ENCODE measurements around the gene ABTB2.
"Not testable (repeated sequence)": the region's sequence is repeated elsewhere in the genome, so short reads cannot be mapped to it uniquely, and the experiment has no call there.

Gene ABTB2

DNA sequence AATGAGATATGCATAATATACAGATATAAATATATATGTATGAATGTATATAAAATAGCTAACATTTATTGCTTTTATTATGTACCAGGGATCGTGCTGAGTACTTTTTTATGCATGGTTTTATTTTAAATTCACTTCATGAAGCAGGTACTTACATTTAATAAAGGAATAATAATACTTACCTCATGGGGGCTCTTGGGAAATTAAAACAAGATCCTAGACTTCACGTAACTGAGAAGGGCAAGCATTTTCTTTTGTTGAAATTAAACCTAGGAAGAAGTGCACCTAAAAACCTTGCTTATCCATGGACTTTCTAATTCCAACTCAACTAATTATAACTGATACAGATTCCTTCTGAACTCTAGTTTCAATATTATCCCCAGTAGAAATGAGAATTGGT, 40.0 kb upstream of the ABTB2 start:
- no peak for DNase-seq (ENCODE audit: low read depth in 2 of 2)
- TF ChIP-seq, protein P1, sequence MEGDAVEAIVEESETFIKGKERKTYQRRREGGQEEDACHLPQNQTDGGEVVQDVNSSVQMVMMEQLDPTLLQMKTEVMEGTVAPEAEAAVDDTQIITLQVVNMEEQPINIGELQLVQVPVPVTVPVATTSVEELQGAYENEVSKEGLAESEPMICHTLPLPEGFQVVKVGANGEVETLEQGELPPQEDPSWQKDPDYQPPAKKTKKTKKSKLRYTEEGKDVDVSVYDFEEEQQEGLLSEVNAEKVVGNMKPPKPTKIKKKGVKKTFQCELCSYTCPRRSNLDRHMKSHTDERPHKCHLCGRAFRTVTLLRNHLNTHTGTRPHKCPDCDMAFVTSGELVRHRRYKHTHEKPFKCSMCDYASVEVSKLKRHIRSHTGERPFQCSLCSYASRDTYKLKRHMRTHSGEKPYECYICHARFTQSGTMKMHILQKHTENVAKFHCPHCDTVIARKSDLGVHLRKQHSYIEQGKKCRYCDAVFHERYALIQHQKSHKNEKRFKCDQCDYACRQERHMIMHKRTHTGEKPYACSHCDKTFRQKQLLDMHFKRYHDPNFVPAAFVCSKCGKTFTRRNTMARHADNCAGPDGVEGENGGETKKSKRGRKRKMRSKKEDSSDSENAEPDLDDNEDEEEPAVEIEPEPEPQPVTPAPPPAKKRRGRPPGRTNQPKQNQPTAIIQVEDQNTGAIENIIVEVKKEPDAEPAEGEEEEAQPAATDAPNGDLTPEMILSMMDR (IDR thresholded peaks at IDR 0.05; ENCODE audit: low read depth, low read length), result no peak
- no peak overlapping the region for H3K4me3 ChIP-seq (replicated peaks in 1 of 2; ENCODE audit: low read depth in 2 of 2, low read length in 2 of 2)

DNA sequence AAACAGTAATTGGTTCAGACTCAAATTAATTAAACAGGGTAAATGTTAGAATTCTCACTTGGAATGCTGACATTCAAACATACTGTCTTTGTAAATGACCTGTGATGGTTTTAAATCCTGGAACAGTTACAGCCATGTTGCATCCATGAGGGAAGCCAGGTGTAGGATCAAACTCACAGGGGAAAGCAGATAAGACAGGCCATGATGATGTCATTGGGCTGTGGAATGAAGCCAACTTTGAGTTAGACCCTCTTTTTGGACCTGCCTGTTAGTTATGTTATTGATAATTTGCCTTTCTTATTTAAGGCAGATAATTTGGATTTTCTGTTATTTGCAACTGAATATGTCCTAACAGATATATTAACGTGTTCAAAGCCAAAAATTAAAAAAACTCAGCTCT, 39.3 kb upstream of the ABTB2 start:
- DNase-seq (ENCODE audit: low read depth in 2 of 2), result no peak
- H3K4me3 ChIP-seq (replicated peaks in 1 of 2; ENCODE audit: low read depth in 2 of 2, low read length in 2 of 2), result no peak overlapping the region
- TF ChIP-seq, protein P1 (IDR thresholded peaks at IDR 0.05; ENCODE audit: low read depth, low read length), result no peak

DNA sequence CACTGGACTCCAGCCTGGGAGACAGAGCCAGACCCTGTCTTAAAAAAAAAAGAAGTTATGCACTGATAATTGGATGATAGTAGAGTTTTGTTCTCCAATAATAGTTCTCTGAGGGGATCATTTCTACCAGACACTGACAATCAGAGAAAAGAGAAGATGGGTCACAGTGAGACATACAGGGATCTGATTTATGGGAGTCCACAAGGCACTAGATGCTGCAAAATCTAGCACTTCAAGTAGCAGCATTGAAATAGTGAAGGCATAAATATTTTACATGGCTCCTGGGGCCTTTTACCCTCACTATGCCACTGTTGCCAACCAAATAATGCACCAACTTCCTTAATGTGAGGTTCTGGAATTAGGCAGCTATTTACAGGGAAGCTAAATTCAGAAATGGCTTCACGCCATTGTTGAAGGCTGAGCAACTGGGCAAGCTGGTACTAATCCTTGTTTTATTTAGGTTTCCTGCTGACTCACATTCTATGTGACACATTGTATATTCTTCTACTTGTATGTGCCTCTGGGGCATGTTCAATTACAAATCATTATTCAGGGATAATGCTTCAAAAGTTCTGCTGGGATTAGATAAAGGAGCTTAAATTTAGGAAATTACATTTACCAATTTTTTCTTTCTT, 38.2 kb upstream of the ABTB2 start:
- H3K4me3 ChIP-seq (replicated peaks in 1 of 2; ENCODE audit: low read depth in 2 of 2, low read length in 2 of 2), result no peak overlapping the region
- TF ChIP-seq, protein P1 (IDR thresholded peaks at IDR 0.05; ENCODE audit: low read depth, low read length), result no peak
- DNase-seq (ENCODE audit: low read depth in 2 of 2), result peak in 1 of 2 donors; percentile 59

DNA sequence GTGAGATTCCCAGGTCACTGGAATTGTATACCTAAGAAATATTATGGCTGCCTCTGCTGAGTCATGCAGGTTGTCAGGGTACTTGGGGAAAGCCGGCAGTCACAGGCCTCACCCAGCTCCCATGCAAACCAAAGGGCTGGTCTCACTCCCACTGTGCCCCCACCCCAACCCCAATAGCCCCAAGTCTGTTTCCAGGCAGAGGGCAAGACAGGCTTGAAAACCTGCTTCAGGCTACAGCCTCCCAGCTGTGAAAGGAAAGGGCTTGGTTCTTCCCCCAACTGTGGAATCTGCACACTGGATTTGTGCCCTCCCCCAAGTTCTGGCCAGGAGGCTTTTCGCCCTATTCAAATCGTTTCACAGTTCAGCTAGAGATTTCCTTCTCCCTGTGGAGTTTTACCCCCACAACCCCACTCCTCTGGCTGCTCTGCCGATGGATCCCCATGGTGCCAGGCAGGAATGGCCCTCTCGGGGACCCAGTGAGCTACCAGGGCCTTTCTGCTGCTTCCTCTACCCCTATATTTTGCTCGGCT, 37.0 kb upstream of the ABTB2 start:
- TF ChIP-seq, protein P1 (IDR thresholded peaks at IDR 0.05; ENCODE audit: low read depth, low read length), result no peak
- no peak for DNase-seq (ENCODE audit: low read depth in 2 of 2)
- no peak overlapping the region for H3K4me3 ChIP-seq (replicated peaks in 1 of 2; ENCODE audit: low read depth in 2 of 2, low read length in 2 of 2)

DNA sequence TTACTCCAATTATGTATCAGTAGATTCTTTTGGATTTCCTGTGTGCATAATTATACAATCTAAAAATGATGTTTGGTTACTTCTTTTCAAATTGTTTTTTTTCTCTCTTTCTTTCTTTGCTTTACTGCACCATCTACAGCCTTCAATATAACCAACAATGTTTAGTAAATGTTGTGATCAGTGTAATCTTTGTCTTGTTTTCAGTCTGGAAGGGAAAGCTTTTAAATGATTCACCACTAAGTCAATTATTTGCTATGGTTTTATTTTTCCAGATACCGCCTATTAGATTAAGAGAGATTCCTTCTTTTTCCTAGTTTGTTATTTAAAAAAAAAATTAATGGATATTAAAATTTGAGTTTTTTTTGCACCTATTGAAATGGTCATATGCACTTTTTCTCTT, 29.8 kb upstream of the ABTB2 start:
- DNase-seq (ENCODE audit: low read depth in 2 of 2), result no peak
- TF ChIP-seq, protein P1 (IDR thresholded peaks at IDR 0.05; ENCODE audit: low read depth, low read length), result no peak
- H3K4me3 ChIP-seq (replicated peaks in 1 of 2; ENCODE audit: low read depth in 2 of 2, low read length in 2 of 2), result no peak overlapping the region

DNA sequence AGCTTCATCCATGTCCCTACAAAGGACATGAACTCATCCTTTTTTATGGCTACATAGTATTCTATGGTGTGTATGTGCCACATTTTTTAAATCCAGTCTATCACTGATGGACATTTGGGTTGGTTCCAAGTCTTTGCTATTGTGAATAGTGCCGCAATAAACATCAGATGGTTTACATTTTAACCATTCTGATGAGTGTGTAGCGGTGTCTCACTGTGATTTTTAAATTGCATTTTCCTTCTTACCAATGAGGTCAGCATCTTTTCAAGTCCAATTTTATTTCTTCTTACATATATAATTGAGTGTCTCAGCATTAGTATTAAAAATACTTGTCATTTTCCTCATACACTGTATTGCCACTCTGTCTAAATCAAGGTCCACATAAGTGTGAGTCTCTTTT, 28.5 kb upstream of the ABTB2 start:
- DNase-seq (ENCODE audit: low read depth in 2 of 2); H3K4me3 ChIP-seq (replicated peaks in 1 of 2; ENCODE audit: low read depth in 2 of 2, low read length in 2 of 2): not testable (repeated sequence)

DNA sequence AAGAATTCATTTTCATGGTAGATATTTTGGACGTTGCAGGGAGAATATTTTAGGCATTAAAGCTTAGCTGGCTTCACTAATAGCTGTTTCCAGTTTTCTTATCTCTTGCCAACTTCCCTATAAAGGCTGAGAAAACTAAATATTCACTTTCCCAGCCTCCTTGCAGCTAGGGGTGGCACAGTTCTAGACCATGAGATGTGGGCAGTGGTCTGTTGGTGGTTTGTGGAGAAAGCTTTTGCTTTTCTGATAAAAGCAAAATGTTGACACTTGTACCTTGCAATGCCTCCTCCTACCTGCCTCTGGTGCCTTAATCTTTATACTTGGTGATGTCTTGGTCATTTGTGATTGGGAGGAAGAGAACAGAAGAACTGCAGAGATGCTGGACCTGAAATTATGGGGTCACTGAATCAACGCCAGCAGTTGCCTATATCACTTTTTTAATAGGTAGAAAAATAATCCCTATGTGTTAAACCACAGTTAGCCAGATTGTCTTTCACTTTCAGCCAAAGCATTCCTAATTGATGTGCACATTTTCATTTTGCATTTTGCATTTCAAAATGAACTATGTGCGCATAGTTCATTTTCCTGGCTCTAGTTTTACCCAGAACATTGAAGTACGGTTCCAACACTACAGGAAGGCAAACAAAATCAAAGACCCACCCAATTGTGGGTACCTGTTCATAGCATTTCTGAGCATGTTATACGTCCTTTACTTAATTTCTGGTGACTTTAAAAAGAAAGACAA, 24.9 kb upstream of the ABTB2 start:
- DNase-seq (ENCODE audit: low read depth in 2 of 2), result no peak
- no peak overlapping the region for H3K4me3 ChIP-seq (replicated peaks in 1 of 2; ENCODE audit: low read depth in 2 of 2, low read length in 2 of 2)
- TF ChIP-seq, protein P1 (IDR thresholded peaks at IDR 0.05; ENCODE audit: low read depth, low read length), result no peak
